HG03097 (cell line): ENCODE results near the gene SNRNP40.

ENCODE experiments used
- ATAC-seq: cut with Tn5 transposase; IDR thresholded peaks from one replicate; pipeline ENCODE4 v1.9.1; 2021; ENCODE audit not compliant: unreplicated experiment, low FRiP score

SNRNP40 gene

GRCh38 chr1:31296486-31297276 lies at the start of gene SNRNP40, which contains the start of gene ZCCHC17:
TSS of gene SNRNP40 (minus strand) at chr1:31296788. CDS start at chr1:31296751, 37 bp downstream.
TSS of gene ZCCHC17 (plus strand) at chr1:31297032. CDS start at chr1:31310099, 13,067 bp downstream.
- peak; percentile 90 for ATAC-seq

DNA sequence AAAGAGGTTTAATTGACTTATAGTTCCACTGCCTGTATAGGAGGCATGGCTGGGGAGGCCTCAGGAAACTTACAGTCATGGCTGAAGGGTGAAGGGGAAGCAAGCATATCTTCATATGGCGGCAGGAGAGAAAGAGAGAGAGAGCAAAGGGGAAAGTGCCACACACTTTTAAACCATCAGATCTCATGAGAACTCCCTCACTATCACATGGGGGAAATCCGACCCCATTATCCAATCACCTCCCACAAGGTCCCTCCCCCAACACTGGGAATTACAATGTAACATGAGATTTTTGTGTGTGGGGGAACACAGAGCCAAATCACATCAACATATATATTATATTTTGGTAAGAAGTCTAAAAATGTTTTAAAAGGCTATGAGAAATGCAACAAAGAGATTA lies 49.0 kb upstream of the SNRNP40 start:
- ATAC-seq: no peak

GRCh38 chr1:31344503-31344902 lies 47.9 kb upstream of the SNRNP40 start:
- no peak for ATAC-seq

GRCh38 chr1:31336687-31337467 lies 40.3 kb upstream of the SNRNP40 start:
- no peak for ATAC-seq

DNA sequence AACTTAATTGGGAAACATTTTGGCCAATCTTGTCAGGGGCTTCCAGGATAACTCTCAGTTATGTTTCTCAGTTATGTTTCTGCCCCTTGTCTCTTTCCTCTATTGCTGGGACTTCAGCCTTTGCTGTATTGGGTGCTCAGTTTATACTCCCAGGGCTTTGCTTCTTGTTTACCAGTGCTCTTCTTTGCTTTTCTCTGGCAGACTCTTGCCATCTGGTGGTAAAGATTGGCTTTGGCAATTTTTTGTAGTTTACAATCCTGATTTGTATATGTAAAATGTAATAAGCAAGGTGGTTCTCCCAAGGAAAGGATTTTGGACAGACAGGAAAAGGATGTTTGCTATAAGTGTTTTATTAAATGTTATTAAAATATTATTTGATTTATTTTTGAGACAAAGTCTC lies 38.4 kb upstream of the SNRNP40 start:
- no peak for ATAC-seq

- ATAC-seq: no peak
These were observed 30.8 kb upstream of the SNRNP40 start for GRCh38 chr1:31327381-31327780.

- ATAC-seq: no peak
These were observed 29.9 kb upstream of the SNRNP40 start for GRCh38 chr1:31326461-31326860.

- ATAC-seq: no peak
These were observed 28.4 kb upstream of the SNRNP40 start for GRCh38 chr1:31324992-31325391.

- no peak for ATAC-seq
These were observed 27.5 kb upstream of the SNRNP40 start for GRCh38 chr1:31324093-31324492.

DNA sequence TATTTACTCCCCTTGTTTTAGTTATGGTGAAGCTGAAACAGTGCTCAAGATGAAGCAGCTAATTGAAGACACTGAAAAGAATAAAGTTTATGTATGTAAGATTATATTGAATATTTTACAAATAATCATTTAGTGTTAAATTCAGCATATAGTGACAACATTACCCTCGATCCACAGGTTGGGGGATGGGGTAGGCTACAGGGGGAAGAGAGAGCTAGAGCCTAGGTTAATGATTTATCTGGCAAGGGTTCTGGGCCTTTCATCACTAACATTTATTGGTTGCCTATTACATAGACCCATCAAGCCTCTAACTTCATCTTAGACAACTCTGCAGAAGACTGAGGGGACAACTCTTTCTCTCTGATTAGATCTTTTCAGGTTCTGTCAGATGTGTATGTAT lies 21.6 kb upstream of the SNRNP40 start:
- no peak for ATAC-seq

DNA sequence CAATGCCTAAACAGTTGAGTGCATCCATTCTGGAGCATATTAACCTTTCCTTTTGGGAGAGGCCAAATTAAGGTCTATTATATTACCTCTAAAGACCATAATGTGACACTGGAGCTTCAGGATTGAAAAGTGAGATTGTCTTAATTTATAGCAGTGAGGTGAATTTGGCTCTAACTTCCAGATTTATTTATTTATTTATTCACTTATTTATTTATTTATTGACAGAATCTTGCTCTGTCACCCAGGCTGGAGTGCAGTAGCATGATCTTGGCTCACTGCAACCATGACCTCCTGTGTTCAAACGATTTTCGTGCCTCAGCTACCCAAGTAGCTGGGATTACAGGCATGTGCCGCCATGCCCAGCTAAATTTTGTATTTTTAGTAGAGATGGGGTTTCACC lies 19.3 kb upstream of the SNRNP40 start:
- no peak for ATAC-seq

DNA sequence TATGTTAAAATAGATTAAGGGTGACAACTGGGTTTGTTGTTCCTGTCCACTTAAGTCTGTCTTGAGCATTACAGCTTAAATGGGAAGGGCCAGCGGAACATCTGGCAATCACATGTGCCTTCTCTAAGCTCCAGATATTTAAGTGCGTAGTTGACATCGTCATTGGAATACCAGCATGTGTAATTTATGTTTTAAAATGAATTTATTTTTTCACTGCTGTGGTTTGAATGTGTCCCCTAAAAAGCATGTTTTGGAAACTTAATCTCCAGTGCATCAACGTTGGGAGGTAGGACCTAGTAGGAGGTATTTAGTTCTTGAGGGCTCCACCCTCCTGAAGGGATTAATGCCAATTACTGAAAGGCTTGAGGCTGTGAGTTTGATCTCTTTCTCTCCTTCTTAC lies 13.6 kb upstream of the SNRNP40 start:
- ATAC-seq: no peak

DNA sequence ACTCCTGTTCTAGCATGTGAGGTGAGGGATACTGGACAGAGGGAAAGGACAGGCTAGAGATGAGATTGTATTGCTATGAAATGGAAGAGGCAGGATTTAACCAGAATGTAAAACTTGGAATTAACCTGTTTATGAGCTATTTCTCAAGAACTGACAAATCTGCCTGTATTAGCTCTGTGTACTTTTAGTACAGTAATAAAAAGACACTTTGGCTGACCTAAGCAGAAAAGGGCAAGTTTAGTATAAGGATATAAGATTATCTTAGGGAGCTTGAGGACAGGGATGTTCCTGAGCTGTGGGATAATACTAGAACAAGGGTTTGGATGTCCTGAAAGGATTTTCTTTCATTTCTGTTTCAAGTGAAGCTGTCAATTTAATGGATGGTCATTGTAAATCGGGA lies 11.4 kb upstream of the SNRNP40 start:
- ATAC-seq: no peak

DNA sequence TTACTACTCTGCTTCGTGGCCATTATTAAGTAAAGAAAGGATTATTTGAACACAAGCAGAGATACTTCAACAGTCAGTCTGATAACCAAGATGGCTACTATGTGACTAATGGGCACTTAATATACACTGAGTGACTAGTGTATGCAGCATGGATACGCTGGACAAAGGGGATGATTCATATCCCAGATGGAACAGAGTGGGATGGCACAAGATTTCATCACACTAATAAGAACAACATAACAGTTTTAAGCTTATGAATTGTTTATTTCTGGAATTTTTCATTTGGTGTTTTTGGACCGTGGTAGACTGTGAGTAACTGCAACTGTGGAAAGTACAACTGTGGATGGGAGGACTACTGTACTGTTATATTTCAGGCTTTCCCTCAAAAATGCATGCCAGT lies 9.7 kb upstream of the SNRNP40 start:
- no peak for ATAC-seq

GRCh38 chr1:31302709-31303441 lies 6.3 kb upstream of the SNRNP40 start:
- ATAC-seq: no peak

DNA sequence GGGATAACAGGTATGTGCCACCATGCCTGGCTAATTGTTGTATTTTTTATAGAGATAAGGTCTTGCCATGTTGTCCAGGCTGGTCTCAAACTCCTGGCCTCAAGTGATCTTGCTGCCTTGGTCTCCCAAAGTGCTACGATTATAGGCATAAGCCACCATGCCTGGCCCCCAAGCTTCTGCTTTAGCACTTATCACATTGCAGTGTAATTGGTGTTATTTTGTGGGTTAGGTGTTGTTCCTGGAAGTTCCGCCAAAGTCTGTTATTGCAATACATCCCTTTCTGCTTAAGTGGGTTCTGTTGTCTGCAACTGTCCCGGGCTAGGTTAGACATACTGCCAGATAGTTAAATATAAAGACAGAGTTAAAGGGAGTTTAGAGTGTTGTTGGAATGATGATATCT lies 3.6 kb upstream of the SNRNP40 start:
- no peak for ATAC-seq

GRCh38 chr1:31299365-31299764 lies 2.8 kb upstream of the SNRNP40 start:
- ATAC-seq: no peak

GRCh38 chr1:31297277-31298247 lies 974 bp upstream of the SNRNP40 start:
- peak; percentile 7 for ATAC-seq

GRCh38 chr1:31295874-31296485 lies 608 bp downstream of the SNRNP40 start:
- no peak for ATAC-seq

GRCh38 chr1:31289021-31289420 lies 7.6 kb downstream of the SNRNP40 start:
- no peak for ATAC-seq
